ENCODE data around the gene CLPTM1. TPM values are rescaled to one million over a fixed set of nuclear protein-coding genes. Genes with fewer than 3 reads are reported as not detected.

Gene CLPTM1
- total RNA-seq, 1 experiment from 2014 or later: 102 TPM

GRCh38 chr19:45019187-45019586, 64.0 kb downstream of the CLPTM1 start:
- Histone ChIP-seq H3K9ac (ENCODE audit: low read length) (no peak overlapping the region), H3K27ac (ENCODE audit: low read depth, low read length) (no peak overlapping the region), H3K9me2 (ENCODE audit: insufficient read depth) (no peaks in the 10 kb centered on the region), H3K9me3 (ENCODE audit: control insufficient read depth in 1 of 2, insufficient read depth in 1 of 2, low read depth in 1 of 2, low read length in 2 of 2) (no peaks in the 10 kb centered on the region), H3K4me3 (replicated peaks in 1 of 2; ENCODE audit: low read depth in 1 of 2, low read length in 2 of 2) (no peak overlapping the region), H3K79me2 (ENCODE audit: insufficient read depth, low read length) (no peaks in the 10 kb centered on the region), H3K4me1 (ENCODE audit: control insufficient read depth in 1 of 2, insufficient read depth in 2 of 2, low read length in 2 of 2) (peaks cover 5 to 10% of the 10 kb centered on the region in 2 experiments; a peak in 2 of 4 replicates), H2AFZ (ENCODE audit: low read depth, low read length, poor library complexity, severe bottlenecking) (no peak overlapping the region), H4K20me1 (ENCODE audit: insufficient read depth) (no peaks in the 10 kb centered on the region), H3K36me3 (ENCODE audit: control insufficient read depth in 1 of 2, insufficient read depth in 2 of 2, low read length in 2 of 2) (no peaks in the 10 kb centered on the region), H3K27me3 (ENCODE audit: insufficient read depth, low read length) (no peaks in the 10 kb centered on the region), H3K4me2 (ENCODE audit: low read length) (no peak overlapping the region)
- CTCF ChIA-PET: no interaction called here
- TF ChIP-seq TCF7L2 (IDR thresholded peaks at IDR 0.05; ENCODE audit: borderline replicate concordance, extremely low read depth, insufficient read depth, insufficient read length) (no peak), CBX3 (IDR thresholded peaks at IDR 0.05; ENCODE audit: low read depth) (no peak), EZH2 (IDR thresholded peaks at IDR 0.05) (no peak), POLR2AphosphoS5 (IDR thresholded peaks at IDR 0.05; ENCODE audit: low read depth, low read length) (no peak), CEBPB (IDR thresholded peaks at IDR 0.05; ENCODE audit: low read depth) (no peak), JUND (IDR thresholded peaks at IDR 0.05) (no peak), ATF3 (IDR thresholded peaks at IDR 0.05) (no peak), ZFX (IDR thresholded peaks at IDR 0.05) (no peak)
- ATAC-seq (no peak), DNase-seq (ENCODE audit: low read depth, low spot score) (no peak)
- POLR2A ChIA-PET: no interaction called here
- intact Hi-C loops (cut with micrococcal nuclease): loop anchor here (5.0 kb wide), 1 partner anchor 228 kb away; the partner anchor contains the start of gene EXOC3L2
- RAD21 ChIA-PET (ENCODE audit: low non-redundant PET in 1 of 2, low total read pairs in 2 of 2, uncharacterized antibody in 2 of 2, unreplicated experiment in 2 of 2): no interaction called here
- BruUV-seq (replicated peaks): no TSS peak

DNA sequence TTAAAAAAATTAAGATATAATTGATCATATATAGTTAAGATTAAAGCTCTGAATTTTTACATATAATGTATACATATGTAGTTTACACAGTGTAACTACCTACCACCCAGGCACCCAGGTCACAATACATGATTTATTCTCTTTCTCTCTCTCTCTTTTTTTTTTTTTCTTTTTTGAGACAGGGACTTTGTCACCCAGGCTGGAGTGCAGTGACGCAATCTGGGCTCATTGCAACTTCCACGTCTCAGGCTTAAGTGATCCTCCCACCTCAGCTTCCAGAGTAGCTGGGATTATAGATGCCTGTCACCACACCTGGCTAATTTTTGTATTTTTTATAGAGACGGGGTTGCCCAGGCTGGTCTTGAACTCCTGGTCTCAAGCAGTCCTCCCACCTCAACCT, 64.9 kb downstream of the CLPTM1 start:
- RAD21 ChIA-PET (ENCODE audit: low non-redundant PET in 1 of 2, low total read pairs in 2 of 2, uncharacterized antibody in 2 of 2, unreplicated experiment in 2 of 2): no interaction called here
- no peaks in the 10 kb centered on the region for H3K27me3 ChIP-seq (ENCODE audit: insufficient read depth, low read length)
- no peak overlapping the region for H3K9ac ChIP-seq (ENCODE audit: low read length)
- no peaks in the 10 kb centered on the region for H3K9me3 ChIP-seq (ENCODE audit: control insufficient read depth in 1 of 2, insufficient read depth in 1 of 2, low read depth in 1 of 2, low read length in 2 of 2)
- no peak overlapping the region for H3K27ac ChIP-seq (ENCODE audit: low read depth, low read length)
- no peaks in the 10 kb centered on the region for H4K20me1 ChIP-seq (ENCODE audit: insufficient read depth)
- BruUV-seq (replicated peaks): no TSS peak
- ATAC-seq (no peak), DNase-seq (ENCODE audit: low read depth, low spot score) (no peak)
- TF ChIP-seq EGR1 (IDR thresholded peaks at IDR 0.05; ENCODE audit: low read depth) (no peak), RAD21 (IDR thresholded peaks at IDR 0.05; ENCODE audit: low read depth) (no peak), ZNF274 (IDR thresholded peaks at IDR 0.05; ENCODE audit: low read depth, low read length) (no peak), SRF (IDR thresholded peaks at IDR 0.05; ENCODE audit: low read depth) (no peak), EZH2phosphoT487 (IDR thresholded peaks at IDR 0.05; ENCODE audit: borderline replicate concordance) (no peak), SP1 (IDR thresholded peaks at IDR 0.05; ENCODE audit: low read depth) (no peak), SIN3A (IDR thresholded peaks at IDR 0.05; ENCODE audit: low read depth) (no peak), POLR2AphosphoS5 (IDR thresholded peaks at IDR 0.05; ENCODE audit: low read depth, low read length) (no peak)
- TF ChIP-seq, protein P1, sequence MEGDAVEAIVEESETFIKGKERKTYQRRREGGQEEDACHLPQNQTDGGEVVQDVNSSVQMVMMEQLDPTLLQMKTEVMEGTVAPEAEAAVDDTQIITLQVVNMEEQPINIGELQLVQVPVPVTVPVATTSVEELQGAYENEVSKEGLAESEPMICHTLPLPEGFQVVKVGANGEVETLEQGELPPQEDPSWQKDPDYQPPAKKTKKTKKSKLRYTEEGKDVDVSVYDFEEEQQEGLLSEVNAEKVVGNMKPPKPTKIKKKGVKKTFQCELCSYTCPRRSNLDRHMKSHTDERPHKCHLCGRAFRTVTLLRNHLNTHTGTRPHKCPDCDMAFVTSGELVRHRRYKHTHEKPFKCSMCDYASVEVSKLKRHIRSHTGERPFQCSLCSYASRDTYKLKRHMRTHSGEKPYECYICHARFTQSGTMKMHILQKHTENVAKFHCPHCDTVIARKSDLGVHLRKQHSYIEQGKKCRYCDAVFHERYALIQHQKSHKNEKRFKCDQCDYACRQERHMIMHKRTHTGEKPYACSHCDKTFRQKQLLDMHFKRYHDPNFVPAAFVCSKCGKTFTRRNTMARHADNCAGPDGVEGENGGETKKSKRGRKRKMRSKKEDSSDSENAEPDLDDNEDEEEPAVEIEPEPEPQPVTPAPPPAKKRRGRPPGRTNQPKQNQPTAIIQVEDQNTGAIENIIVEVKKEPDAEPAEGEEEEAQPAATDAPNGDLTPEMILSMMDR (IDR thresholded peaks at IDR 0.05 in 2 of 3, conservative IDR thresholded peaks at IDR 0.05 in 1 of 3; ENCODE audit: borderline replicate concordance in 1 of 3, insufficient read depth in 1 of 3, low read depth in 2 of 3, low read length in 2 of 3): no peak
- TF ChIP-seq, protein P2, sequence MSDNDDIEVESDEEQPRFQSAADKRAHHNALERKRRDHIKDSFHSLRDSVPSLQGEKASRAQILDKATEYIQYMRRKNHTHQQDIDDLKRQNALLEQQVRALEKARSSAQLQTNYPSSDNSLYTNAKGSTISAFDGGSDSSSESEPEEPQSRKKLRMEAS (IDR thresholded peaks at IDR 0.05): no peak
- no peaks in the 10 kb centered on the region for H3K36me3 ChIP-seq (ENCODE audit: control insufficient read depth in 1 of 2, insufficient read depth in 2 of 2, low read length in 2 of 2)
- no peak overlapping the region for H3K4me3 ChIP-seq (replicated peaks in 1 of 2; ENCODE audit: low read depth in 1 of 2, low read length in 2 of 2)
- CTCF ChIA-PET: no interaction called here
- no peaks in the 10 kb centered on the region for H3K9me2 ChIP-seq (ENCODE audit: insufficient read depth)
- POLR2A ChIA-PET: interaction anchor here (0.6 to 0.7 kb wide), 2 partner anchors 114 to 313 kb away, joined by 3 to 6 read pairs; no protein-coding TSS in a partner anchor
- intact Hi-C loops (cut with micrococcal nuclease): no loop called here
- H3K4me1 ChIP-seq (ENCODE audit: control insufficient read depth in 1 of 2, insufficient read depth in 2 of 2, low read length in 2 of 2): peaks cover 5 to 10% of the 10 kb centered on the region in 2 experiments; a peak in 2 of 4 replicates
- H3K4me2 ChIP-seq (ENCODE audit: low read length): no peak overlapping the region
- no peaks in the 10 kb centered on the region for H3K79me2 ChIP-seq (ENCODE audit: insufficient read depth, low read length)
- no peak overlapping the region for H2AFZ ChIP-seq (ENCODE audit: low read depth, low read length, poor library complexity, severe bottlenecking)
